ENCODE results near the gene SFMBT2.

SFMBT2 gene

GRCh38 chr10:7293378-7293920 is 117.4 kb downstream of the SFMBT2 start:
- no peak for DNase-seq

DNA sequence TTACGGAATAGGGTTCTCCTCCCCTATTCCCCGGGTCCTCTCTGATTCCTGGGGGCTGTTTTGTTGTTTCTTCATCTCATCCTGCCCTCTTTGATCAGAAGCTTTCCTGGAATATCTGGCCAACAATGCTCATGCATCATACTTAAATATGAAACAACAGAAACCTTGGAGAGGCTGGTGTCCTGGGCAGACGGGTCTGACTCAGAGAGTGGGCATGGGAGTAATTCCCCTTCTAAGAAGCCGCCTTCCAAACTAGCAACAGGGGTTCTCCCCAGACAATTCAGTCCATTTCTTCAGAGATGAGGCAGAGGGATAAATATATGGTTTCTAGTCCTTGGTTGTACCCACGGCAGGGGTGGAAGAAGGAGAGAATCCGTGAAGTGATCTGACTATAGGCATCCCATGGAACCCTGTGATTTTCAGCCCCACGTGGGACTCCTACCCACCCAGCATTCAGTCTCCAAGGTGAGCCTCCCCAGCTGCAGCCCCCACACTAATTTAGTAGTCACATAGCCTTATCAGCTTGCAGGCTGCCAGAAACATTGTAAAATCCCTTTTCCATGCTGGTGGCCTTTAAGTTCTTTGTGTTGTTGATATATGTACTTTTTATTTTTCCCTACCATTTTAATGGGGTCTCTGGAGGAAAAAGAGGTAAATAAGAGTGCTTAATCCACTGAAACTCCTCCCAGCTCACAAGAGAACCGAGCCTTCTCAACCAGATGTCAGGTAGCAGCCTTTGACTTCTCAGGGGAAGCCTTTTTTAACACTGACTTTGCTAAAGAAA is 119.2 kb downstream of the SFMBT2 start:
- no peak for DNase-seq

DNA sequence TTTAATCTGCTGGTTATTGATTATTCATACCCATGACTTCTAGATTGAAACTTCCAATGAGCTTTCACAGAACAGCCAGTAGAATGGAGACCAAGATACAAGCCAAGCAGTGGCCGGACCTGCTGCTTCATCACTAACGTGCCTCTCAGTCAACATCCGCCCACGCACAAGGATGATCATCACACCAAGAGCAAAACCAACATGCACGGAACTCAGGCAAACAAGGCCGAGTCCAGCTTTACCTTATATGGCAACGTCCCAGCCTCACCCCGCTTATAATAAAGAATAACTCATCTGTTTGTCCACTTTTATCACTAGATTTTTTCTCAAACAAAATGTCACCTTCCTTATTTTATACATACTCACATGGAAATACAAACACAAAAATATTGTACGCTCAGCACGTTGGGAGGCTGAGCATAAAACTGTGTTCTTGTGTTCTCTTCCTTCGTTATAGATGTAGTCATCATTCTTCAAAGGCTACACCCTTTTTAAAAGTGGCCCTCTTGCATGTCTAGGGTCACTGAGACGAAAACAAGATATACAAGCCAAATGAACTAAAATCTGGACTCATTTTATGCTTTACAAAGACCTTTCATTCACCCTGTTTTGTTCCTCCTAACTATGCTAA is 122.7 kb downstream of the SFMBT2 start:
- DNase-seq = no peak

DNA sequence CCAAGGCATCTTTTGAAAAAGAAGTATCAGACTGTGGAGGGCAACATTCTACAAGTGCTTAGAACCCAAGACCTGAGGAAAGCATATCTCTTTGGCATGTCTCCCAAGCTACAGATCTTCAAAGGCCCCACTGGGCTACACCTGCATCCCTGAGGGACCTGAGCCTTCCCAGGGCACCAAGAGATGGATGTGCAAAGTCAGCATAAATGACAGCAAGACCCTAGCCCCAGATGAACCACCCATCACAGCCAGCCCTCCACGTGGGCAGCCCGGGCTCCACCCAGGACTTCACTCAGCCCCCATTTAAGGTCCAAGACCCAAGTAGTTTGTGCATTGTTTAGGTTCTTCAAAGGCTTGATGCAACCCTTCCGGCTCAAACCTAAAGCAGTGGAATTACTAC is 123.5 kb downstream of the SFMBT2 start:
- DNase-seq = no peak

DNA sequence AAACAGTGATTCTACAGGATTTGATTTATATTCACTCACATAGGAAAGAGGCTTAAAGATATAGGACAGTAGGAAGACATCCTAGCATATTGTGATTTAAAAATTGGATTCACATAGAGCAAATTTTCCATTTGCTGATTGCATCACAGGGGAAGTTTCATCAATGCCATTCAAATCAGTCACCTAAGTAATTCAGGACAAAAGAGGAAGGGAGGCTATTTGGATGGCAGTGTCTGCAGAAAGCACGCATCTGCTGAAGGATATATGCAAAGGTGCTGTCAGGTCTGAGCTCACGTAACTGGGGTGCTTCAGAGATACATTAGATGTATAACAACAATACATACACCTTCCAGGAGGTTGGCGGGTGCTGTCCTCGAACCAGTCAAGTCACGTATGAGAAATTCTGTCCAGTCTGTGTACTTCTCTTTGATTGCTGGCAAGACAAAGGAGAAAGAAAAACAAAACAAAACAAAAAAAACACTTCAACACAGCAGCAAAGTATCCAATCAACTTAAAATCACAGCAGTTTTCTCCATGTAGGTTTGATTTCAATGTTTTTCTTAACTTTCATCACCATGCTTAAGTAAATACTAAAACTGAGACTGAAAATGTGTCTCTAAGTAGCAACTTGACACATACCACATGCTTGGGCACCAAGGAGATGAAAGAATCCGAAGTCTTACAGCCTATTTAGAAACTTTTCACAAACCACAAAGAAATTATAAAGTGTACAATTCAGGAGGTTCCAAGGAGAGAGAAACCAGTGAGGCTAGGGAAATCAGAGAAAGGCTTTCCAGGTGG is 125.1 kb downstream of the SFMBT2 start:
- no peak for DNase-seq

- no peak for DNase-seq
Measured at GRCh38 chr10:7283246-7283645, 127.6 kb downstream of the SFMBT2 start.

- no peak for DNase-seq
Measured at GRCh38 chr10:7282457-7282856, 128.4 kb downstream of the SFMBT2 start.

GRCh38 chr10:7281429-7281828 is 129.4 kb downstream of the SFMBT2 start:
- no peak for DNase-seq

DNA sequence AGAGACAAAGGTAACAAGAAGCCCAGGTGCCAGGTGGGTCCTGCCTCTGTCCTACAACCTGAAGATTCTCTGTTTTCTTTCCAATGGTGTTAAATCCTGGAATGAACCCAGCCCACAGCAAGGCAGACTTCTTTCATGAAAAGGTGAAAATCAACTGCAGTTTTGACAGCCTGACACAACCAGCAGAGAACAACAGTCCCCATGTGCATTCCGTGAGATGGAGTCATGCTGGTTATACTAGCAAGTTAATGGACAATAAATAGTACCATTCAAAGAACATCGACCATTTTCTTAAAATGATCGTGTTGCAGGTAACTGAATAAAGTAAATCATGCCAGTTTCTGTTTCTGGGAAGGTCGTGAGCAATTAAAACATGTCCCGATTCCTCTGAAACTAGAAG is 131.5 kb downstream of the SFMBT2 start:
- DNase-seq = no peak

- no peak for DNase-seq
Measured at GRCh38 chr10:7277867-7278266, 133.0 kb downstream of the SFMBT2 start.

DNA sequence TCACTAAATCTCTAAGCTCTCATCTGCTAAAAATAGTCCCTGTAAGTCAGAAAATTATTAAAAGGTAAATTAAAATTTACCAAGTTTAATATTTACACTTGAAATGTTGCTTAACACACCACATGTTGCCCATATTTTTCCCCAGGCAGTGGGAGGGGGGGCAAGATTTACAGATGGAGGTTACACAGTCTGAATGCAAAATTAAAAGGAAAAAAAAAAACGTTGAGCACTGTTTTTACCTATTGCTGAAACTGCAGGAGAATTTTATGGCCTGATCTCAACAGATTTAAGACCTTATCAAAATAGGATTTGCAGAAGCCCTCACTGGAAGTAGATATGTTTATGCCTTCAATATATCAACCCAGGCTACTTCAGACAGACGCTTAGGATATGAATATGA is 133.4 kb downstream of the SFMBT2 start:
- no peak for DNase-seq

DNA sequence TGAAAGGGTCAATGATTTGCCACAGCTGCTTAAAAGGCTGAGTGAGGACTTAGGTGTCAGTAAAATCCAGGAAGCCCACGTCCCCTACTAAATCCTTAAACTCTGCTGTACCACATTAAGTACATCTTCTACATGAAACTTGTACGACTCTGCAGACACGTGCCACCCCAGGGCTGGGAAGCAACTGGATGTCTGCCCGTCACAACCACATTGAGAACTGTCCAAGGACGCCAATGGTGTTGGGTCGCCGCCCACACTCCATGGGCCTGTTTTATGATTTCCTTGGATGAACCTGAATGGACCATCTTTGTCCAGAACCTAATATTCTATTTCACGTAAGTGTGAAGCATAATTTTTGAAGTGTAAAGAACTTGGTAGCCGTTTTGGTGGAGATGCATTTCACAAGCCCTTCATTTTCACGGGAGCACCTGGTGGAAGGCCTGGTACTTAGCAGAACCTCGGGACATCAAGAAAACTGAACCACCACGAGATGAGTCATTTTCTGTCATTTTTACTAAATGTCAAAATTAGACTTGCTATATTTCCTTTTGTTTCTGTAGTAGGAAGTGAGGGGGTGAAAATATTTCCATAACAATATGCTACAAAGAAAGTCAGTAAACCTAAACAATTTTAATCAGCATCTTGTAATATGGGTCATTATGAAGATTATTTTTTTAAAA is 134.9 kb downstream of the SFMBT2 start:
- DNase-seq = no peak

DNA sequence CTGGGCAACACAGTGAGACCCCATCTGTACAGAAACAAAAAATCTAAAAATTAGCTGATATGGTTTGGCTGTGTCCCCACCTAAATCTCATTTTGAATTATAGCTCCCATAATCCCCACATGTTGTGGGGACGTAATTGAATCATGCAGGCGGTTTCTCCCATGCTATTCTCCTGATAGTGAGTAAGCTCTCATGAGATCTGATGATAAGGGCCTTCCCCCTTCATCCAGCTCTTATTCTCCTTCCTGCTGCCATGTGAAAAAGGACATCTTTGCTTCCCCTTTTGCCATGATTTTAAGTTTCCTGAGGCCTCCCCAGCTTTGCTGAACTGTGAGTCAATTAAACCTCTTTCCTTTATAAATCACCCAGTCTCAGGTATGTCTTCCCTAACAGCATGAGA is 136.5 kb downstream of the SFMBT2 start:
- no peak for DNase-seq

GRCh38 chr10:7272008-7272407 is 138.8 kb downstream of the SFMBT2 start:
- DNase-seq = no peak

GRCh38 chr10:7269988-7270387 is 140.8 kb downstream of the SFMBT2 start:
- DNase-seq = no peak

GRCh38 chr10:7267142-7267541 is 143.7 kb downstream of the SFMBT2 start:
- DNase-seq = no peak

DNA sequence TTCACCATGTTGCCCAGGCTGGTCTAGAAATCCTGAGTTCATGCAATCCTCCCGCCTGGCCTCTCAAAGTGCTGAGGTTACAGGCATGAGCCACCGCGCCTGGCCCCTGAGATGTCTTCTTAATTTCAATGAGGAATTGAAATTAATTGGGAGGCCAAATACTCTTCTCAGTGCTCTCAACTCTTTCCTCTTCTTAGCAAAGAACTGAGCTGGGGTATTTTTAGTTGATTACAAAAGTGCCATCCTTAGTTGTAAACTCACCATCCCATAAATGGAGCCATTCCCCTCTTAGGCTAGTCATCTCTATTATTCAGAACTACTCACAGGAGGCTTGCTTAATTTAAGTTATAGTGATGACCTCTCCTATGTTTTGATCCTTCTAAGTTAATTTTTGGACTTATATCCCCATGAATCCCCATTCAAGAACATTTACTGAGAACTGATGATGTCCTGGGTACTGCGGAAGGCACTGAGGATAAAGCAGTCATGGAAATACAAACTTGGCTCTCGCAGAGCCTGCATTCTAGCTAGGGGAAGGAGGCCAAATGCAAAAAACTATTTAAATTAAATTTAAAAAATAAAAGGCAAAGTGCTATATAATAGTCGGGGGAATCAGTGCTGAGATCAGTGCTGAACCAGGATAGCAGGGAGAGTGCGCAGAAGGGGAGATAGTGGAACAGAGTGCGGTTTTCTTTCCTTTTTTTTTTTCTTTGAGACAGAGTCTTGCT is 145.3 kb downstream of the SFMBT2 start:
- no peak for DNase-seq

- no peak for DNase-seq
Measured at GRCh38 chr10:7264313-7264756, 146.5 kb downstream of the SFMBT2 start.

- DNase-seq = no peak
Measured at GRCh38 chr10:7263616-7264015, 147.2 kb downstream of the SFMBT2 start.

DNA sequence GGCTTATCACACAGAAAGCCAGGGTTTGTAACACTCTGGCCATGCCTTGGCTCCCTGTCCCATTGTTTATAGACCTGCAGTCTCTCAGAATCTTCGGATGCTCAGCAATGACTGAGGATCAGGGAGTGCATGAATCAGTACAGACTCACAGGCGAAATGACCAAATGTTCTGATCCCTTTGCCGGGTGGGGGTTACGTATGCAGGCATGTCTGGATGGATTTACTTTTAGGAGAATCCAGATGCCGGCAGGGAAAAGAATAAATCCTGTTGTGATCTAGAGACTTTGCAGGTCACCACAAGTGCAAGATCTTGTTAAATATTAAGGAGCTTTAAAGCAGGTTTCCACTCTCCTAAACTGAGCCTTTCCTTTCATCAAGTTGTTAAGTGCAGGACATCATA is 149.5 kb downstream of the SFMBT2 start:
- no peak for DNase-seq

- no peak for DNase-seq
Measured at GRCh38 chr10:7260912-7261311, 149.9 kb downstream of the SFMBT2 start.

- DNase-seq = no peak
Measured at GRCh38 chr10:7260412-7260900, 150.4 kb downstream of the SFMBT2 start.
